Neural progenitor cell (in vitro differentiated cells): ENCODE results near the gene C6orf47. TPM values are rescaled to one million over a fixed set of nuclear protein-coding genes. Genes with fewer than 3 reads are reported as not detected.

Source experiments
- DNase-seq: peaks from one replicate; pipeline ENCODE4 v3.0.0-alpha.2; 2016; ENCODE audit warnings: low spot score
- H2AFZ ChIP-seq: fragments of 200-600 bp; sonication (generic); replicated peaks from 2 replicates; pipeline ENCODE4 v1.6.1; 2016; ENCODE audit warnings: antibody characterized with exemption
- H3F3A ChIP-seq: fragments of 200-600 bp; sonication (generic); 2 replicates; pipeline ENCODE4 v1.6.1; 2016; ENCODE audit warnings: antibody characterized with exemption, low read depth
- H3K27ac ChIP-seq: fragments of 200-600 bp; sonication (generic); 2 replicates; pipeline ENCODE4 v1.5.1; 2016; ENCODE audit warnings: mild to moderate bottlenecking
- H3K27me3 ChIP-seq: fragments of 200-600 bp; sonication (generic); 2 replicates; pipeline ENCODE4 v1.6.1; 2016; ENCODE audit warnings: mild to moderate bottlenecking, moderate library complexity
- H3K36me3 ChIP-seq: fragments of 200-600 bp; sonication (generic); 2 replicates; pipeline ENCODE4 v1.5.1; 2016
- H3K4me1 ChIP-seq: fragments of 200-600 bp; sonication (generic); 2 replicates; pipeline ENCODE4 v1.6.1; 2016; ENCODE audit warnings: mixed run types
- H3K4me2 ChIP-seq: fragments of 200-600 bp; sonication (generic); 2 replicates; pipeline ENCODE4 v1.6.1; 2016
- H3K4me3 ChIP-seq: fragments of 200-600 bp; sonication (generic); 2 replicates; pipeline ENCODE4 v1.5.1; 2016
- H3K79me2 ChIP-seq: fragments of 200-600 bp; sonication (generic); 2 replicates; pipeline ENCODE4 v1.6.1; 2016; ENCODE audit warnings: low read depth
- H3K9ac ChIP-seq: fragments of 200-600 bp; sonication (generic); 2 replicates; pipeline ENCODE4 v1.6.1; 2016
- H3K9me3 ChIP-seq: fragments of 200-600 bp; sonication (generic); 2 replicates; pipeline ENCODE4 v1.5.1; 2016; ENCODE audit warnings: low read depth
- H4K20me1 ChIP-seq: fragments of 200-600 bp; sonication (generic); 2 replicates; pipeline ENCODE4 v1.6.1; 2016; ENCODE audit warnings: low read depth
- H3K27ac Mint-ChIP-seq: 3 replicates; pipeline ENCODE4 v1.8.0; 2021; ENCODE audit warnings: mixed read lengths
- H3K27me3 Mint-ChIP-seq: 2 replicates; pipeline ENCODE4 v1.8.0; 2022; ENCODE audit warnings: low read depth, mild to moderate bottlenecking, inconsistent platforms, moderate library complexity, mixed read lengths; ENCODE audit not compliant: insufficient read depth
- H3K36me3 Mint-ChIP-seq: 3 replicates; pipeline ENCODE4 v1.8.0; 2021; ENCODE audit warnings: mixed read lengths
- H3K4me1 Mint-ChIP-seq: 3 replicates; pipeline ENCODE4 v1.8.0; 2021; ENCODE audit warnings: mixed read lengths
- H3K4me3 Mint-ChIP-seq: 3 replicates; pipeline ENCODE4 v1.8.0; 2021; ENCODE audit warnings: mild to moderate bottlenecking, moderate library complexity, mixed read lengths
- H3K9me3 Mint-ChIP-seq: 3 replicates; pipeline ENCODE4 v1.8.0; 2020; ENCODE audit warnings: mixed read lengths
- CTCF ChIP-seq: fragments of 200-600 bp; sonication (generic); IDR thresholded peaks from 2 replicates; pipeline ENCODE4 v1.5.1; 2017; ENCODE audit warnings: antibody characterized with exemption, mild to moderate bottlenecking
- EZH2 ChIP-seq: fragments of 200-600 bp; sonication (generic); IDR thresholded peaks from 2 replicates; pipeline ENCODE4 v1.6.1; 2017; ENCODE audit warnings: antibody characterized with exemption, mild to moderate bottlenecking, moderate library complexity
- EZH2phosphoT487 ChIP-seq: fragments of 200-600 bp; sonication (generic); IDR thresholded peaks from 2 replicates; pipeline ENCODE4 v1.6.1; 2017; ENCODE audit warnings: antibody characterized with exemption
- total RNA-seq: library from RNA; depleted of rRNA; stranded (reverse); fragments of >200 nt; gene quantifications from 2 replicates; pipeline ENCODE4 v1.2.3, GENCODE V29; 2015; ENCODE audit warnings: low replicate concordance

C6orf47 gene
- total RNA-seq, 1 donor from 2014 or later = 14.6 TPM

- Histone ChIP-seq H3K27ac (peak within 1 kb of the TSS; percentile 68), H3K79me2 (peaks cover 32% of the 10 kb centered on the region), H4K20me1 (no peaks in the 10 kb centered on the region), H3K36me3 (no peaks in the 10 kb centered on the region), H2AFZ (peak within 1 kb of the TSS; percentile 80), H3F3A (no peaks in the 10 kb centered on the region), H3K4me1 (no peaks in the 10 kb centered on the region), H3K9me3 (no peaks in the 10 kb centered on the region), H3K4me2 (peak within 1 kb of the TSS; percentile 87), H3K9ac (peak within 1 kb of the TSS; percentile 62), H3K27me3 (no peaks in the 10 kb centered on the region), H3K4me3 (peak within 1 kb of the TSS; percentile 83)
- TF ChIP-seq EZH2 = no peak
- TF ChIP-seq EZH2phosphoT487 = no peak
- no peak for TF ChIP-seq CTCF
- H3K4me3 Mint-ChIP-seq = peak within 1 kb of the TSS; percentile 99
- H3K4me1 Mint-ChIP-seq = peaks cover 19% of the 10 kb centered on the region
- peaks cover 4% of the 10 kb centered on the region for H3K27me3 Mint-ChIP-seq
- peak within 1 kb of the TSS; percentile 98 for H3K27ac Mint-ChIP-seq
- H3K9me3 Mint-ChIP-seq = no peaks in the 10 kb centered on the region
- peak; percentile 97 for DNase-seq
- H3K36me3 Mint-ChIP-seq = peaks cover 2% of the 10 kb centered on the region
These were observed 42.5 kb upstream of the C6orf47 start, which contains the start of gene ABHD16A for GRCh38 chr6:31702819-31703716. TSS of gene ABHD16A (minus strand) at chr6:31703324. CDS start at chr6:31703281, 43 bp downstream.

GRCh38 chr6:31702405-31702818 lies 41.8 kb upstream of the C6orf47 start:
- peaks cover 4% of the 10 kb centered on the region for H3K27me3 Mint-ChIP-seq
- no peaks in the 10 kb centered on the region for H3F3A ChIP-seq
- H4K20me1 ChIP-seq = no peaks in the 10 kb centered on the region
- H3K4me2 ChIP-seq = peak overlapping the region; percentile 87
- no peaks in the 10 kb centered on the region for H3K9me3 ChIP-seq
- peaks cover 6% of the 10 kb centered on the region for H3K36me3 Mint-ChIP-seq
- peaks cover 19% of the 10 kb centered on the region for H3K4me1 Mint-ChIP-seq
- no peak for TF ChIP-seq EZH2phosphoT487
- H2AFZ ChIP-seq = peak overlapping the region; percentile 80
- H3K27me3 ChIP-seq = no peaks in the 10 kb centered on the region
- no peak overlapping the region for H3K27ac ChIP-seq
- H3K4me3 Mint-ChIP-seq = peak overlapping the region; percentile 99
- no peaks in the 10 kb centered on the region for H3K36me3 ChIP-seq
- peak overlapping the region; percentile 83 for H3K4me3 ChIP-seq
- peaks cover 32% of the 10 kb centered on the region for H3K79me2 ChIP-seq
- no peaks in the 10 kb centered on the region for H3K4me1 ChIP-seq
- H3K9ac ChIP-seq = peak overlapping the region; percentile 62
- DNase-seq = no peak
- peak overlapping the region; percentile 98 for H3K27ac Mint-ChIP-seq
- H3K9me3 Mint-ChIP-seq = no peaks in the 10 kb centered on the region

GRCh38 chr6:31701666-31702404 lies 41.3 kb upstream of the C6orf47 start:
- H3K4me1 ChIP-seq = no peaks in the 10 kb centered on the region
- H3K79me2 ChIP-seq = peaks cover 32% of the 10 kb centered on the region
- no peak overlapping the region for H3K27ac ChIP-seq
- Mint-ChIP-seq H3K4me1 (peaks cover 19% of the 10 kb centered on the region), H3K27ac (peak overlapping the region; percentile 98), H3K9me3 (no peaks in the 10 kb centered on the region), H3K27me3 (peaks cover 2% of the 10 kb centered on the region), H3K4me3 (peak overlapping the region; percentile 99), H3K36me3 (peaks cover 9% of the 10 kb centered on the region)
- H3F3A ChIP-seq = no peaks in the 10 kb centered on the region
- DNase-seq = no peak
- H3K36me3 ChIP-seq = no peaks in the 10 kb centered on the region
- H3K9me3 ChIP-seq = no peaks in the 10 kb centered on the region
- no peak for TF ChIP-seq EZH2phosphoT487
- TF ChIP-seq CTCF = no peak
- TF ChIP-seq EZH2 = no peak
- H2AFZ ChIP-seq = no peak overlapping the region
- H3K4me2 ChIP-seq = peak overlapping the region; percentile 87
- H4K20me1 ChIP-seq = no peaks in the 10 kb centered on the region
- no peaks in the 10 kb centered on the region for H3K27me3 ChIP-seq
- H3K9ac ChIP-seq = peak overlapping the region; percentile 62
- H3K4me3 ChIP-seq = peak overlapping the region; percentile 83
